Measurements from ENCODE around the gene DLG2. TPM values are rescaled to one million over a fixed set of nuclear protein-coding genes. Genes with fewer than 3 reads are reported as not detected.

The DLG2 gene
- polyA plus RNA-seq, 3 donors, result 0.24 to 0.39 TPM; not detected in 1

DNA sequence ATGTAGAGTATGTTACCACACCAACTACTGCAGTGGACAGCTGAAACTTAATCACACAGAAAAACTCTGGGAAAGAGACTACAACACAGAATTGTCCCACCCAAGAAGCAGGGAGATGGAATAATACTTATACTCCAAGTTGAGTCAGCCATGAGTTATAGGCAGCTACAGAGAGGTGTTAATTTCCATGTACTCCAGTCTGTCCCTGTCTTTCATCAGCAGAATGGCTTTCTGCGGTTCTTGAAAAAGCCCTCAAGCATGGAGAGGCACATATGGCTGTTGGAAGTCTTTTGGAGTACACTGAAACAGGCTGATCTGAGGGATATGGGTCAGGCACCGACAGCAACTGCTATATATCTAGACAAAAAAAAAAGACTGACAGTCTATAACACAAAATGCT, 219.5 kb downstream of the DLG2 start:
- intact Hi-C loops (cut with micrococcal nuclease), result no loop called here
- no peak for DNase-seq
- Mint-ChIP-seq H3K4me3 (no peak overlapping the region), H3K9me3 (peaks cover 0 to 13% (median 3%) of the 10 kb centered on the region in 7 donors), H3K4me1 (no peaks in the 10 kb centered on the region), H3K36me3 (no peaks in the 10 kb centered on the region), H3K27me3 (ENCODE audit: low read depth in 3 of 3) (peaks cover 0 to 1% (median 0%) of the 10 kb centered on the region in 3 donors), H3K27ac (no peak overlapping the region)
- Histone ChIP-seq H3K36me3 (replicated peaks in 1 of 2; ENCODE audit: control insufficient read depth in 1 of 2, insufficient read depth in 2 of 2, low read length in 2 of 2) (no peaks in the 10 kb centered on the region), H3K4me3 (replicated peaks in 1 of 3; ENCODE audit: low read depth in 2 of 3, low read length in 3 of 3) (no peak overlapping the region), H4K20me1 (ENCODE audit: insufficient read depth, low read length) (no peaks in the 10 kb centered on the region), H3K4me1 (ENCODE audit: control insufficient read depth in 1 of 2, insufficient read depth in 2 of 2, low read length in 2 of 2) (no peaks in the 10 kb centered on the region), H3K9ac (ENCODE audit: insufficient read depth, low read length, poor library complexity, severe bottlenecking) (no peak overlapping the region), H3K27ac (ENCODE audit: low read depth in 1 of 2, low read length in 2 of 2) (no peak overlapping the region), H3K79me2 (ENCODE audit: insufficient read depth, low read length) (no peaks in the 10 kb centered on the region), H3K9me3 (replicated peaks in 1 of 2; ENCODE audit: control insufficient read depth in 1 of 2, insufficient read depth in 1 of 2, low read length in 2 of 2) (peaks cover 0 to 2% of the 10 kb centered on the region in 2 donors), H3K27me3 (ENCODE audit: control insufficient read depth in 2 of 2, insufficient read depth in 2 of 2, low read length in 2 of 2) (no peaks in the 10 kb centered on the region), H3K4me2 (replicated peaks; ENCODE audit: extremely low read depth, low read length, poor library complexity, severe bottlenecking) (no peak overlapping the region), H2AFZ (ENCODE audit: insufficient read depth, low read depth, low read length, poor library complexity, severe bottlenecking) (no peak overlapping the region)
- no CpG with 5 or more reads among the region's 2 CpGs for WGBS (ENCODE audit: insufficient coverage)
- TF ChIP-seq, protein P1, sequence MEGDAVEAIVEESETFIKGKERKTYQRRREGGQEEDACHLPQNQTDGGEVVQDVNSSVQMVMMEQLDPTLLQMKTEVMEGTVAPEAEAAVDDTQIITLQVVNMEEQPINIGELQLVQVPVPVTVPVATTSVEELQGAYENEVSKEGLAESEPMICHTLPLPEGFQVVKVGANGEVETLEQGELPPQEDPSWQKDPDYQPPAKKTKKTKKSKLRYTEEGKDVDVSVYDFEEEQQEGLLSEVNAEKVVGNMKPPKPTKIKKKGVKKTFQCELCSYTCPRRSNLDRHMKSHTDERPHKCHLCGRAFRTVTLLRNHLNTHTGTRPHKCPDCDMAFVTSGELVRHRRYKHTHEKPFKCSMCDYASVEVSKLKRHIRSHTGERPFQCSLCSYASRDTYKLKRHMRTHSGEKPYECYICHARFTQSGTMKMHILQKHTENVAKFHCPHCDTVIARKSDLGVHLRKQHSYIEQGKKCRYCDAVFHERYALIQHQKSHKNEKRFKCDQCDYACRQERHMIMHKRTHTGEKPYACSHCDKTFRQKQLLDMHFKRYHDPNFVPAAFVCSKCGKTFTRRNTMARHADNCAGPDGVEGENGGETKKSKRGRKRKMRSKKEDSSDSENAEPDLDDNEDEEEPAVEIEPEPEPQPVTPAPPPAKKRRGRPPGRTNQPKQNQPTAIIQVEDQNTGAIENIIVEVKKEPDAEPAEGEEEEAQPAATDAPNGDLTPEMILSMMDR (IDR thresholded peaks at IDR 0.05), result no peak

DNA sequence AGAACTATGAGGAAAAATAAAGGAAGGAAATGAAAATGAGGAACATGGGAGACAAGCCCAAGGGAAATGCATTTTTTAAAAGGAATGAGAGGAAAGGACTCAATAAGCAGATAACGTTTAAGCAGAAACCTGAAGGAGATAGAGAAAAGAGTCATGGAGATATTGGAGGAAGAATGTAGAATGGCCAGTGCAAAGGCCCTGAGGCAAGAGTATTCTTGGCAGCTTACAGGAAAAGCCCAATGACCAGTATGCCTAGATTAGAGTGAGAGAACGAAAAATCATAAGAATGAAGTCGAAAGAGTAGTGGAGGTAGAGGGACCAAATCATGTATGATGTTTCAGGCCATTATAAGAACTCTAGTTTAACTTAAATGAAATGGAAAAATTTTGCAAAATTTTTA, 220.3 kb downstream of the DLG2 start:
- Histone ChIP-seq H3K4me2 (replicated peaks; ENCODE audit: extremely low read depth, low read length, poor library complexity, severe bottlenecking) (no peak overlapping the region), H3K36me3 (replicated peaks in 1 of 2; ENCODE audit: control insufficient read depth in 1 of 2, insufficient read depth in 2 of 2, low read length in 2 of 2) (no peaks in the 10 kb centered on the region), H3K4me3 (replicated peaks in 1 of 3; ENCODE audit: low read depth in 2 of 3, low read length in 3 of 3) (no peak overlapping the region), H4K20me1 (ENCODE audit: insufficient read depth, low read length) (no peaks in the 10 kb centered on the region), H3K79me2 (ENCODE audit: insufficient read depth, low read length) (no peaks in the 10 kb centered on the region), H3K27me3 (ENCODE audit: control insufficient read depth in 2 of 2, insufficient read depth in 2 of 2, low read length in 2 of 2) (no peaks in the 10 kb centered on the region), H2AFZ (ENCODE audit: insufficient read depth, low read depth, low read length, poor library complexity, severe bottlenecking) (no peak overlapping the region), H3K9ac (ENCODE audit: insufficient read depth, low read length, poor library complexity, severe bottlenecking) (no peak overlapping the region), H3K27ac (ENCODE audit: low read depth in 1 of 2, low read length in 2 of 2) (no peak overlapping the region), H3K4me1 (ENCODE audit: control insufficient read depth in 1 of 2, insufficient read depth in 2 of 2, low read length in 2 of 2) (no peaks in the 10 kb centered on the region), H3K9me3 (replicated peaks in 1 of 2; ENCODE audit: control insufficient read depth in 1 of 2, insufficient read depth in 1 of 2, low read length in 2 of 2) (peaks cover 0 to 2% of the 10 kb centered on the region in 2 donors)
- H3K4me3 Mint-ChIP-seq, result no peak overlapping the region
- no peaks in the 10 kb centered on the region for H3K36me3 Mint-ChIP-seq
- no peaks in the 10 kb centered on the region for H3K4me1 Mint-ChIP-seq
- TF ChIP-seq, protein P1 (IDR thresholded peaks at IDR 0.05), result no peak
- intact Hi-C loops (cut with micrococcal nuclease), result no loop called here
- no peak for DNase-seq
- no peak overlapping the region for H3K27ac Mint-ChIP-seq
- peaks cover 0 to 1% (median 0%) of the 10 kb centered on the region in 3 donors for H3K27me3 Mint-ChIP-seq (ENCODE audit: low read depth in 3 of 3)
- 77% methylated on average over 3 of the region's 3 CpGs for WGBS (ENCODE audit: insufficient coverage)
- H3K9me3 Mint-ChIP-seq, result peaks cover 0 to 9% (median 7%) of the 10 kb centered on the region in 7 donors

All from CD14-positive monocyte (primary cell).